Adrenal gland (tissue), 5 donors: ENCODE results near the gene QSOX1.

Experiments
- POLR2A ChIP-seq, 2 donors: fragments of 450-650 bp; IDR thresholded peaks; one replicate each; pipeline ENCODE4 v1.6.1; 2017; ENCODE audit warnings: antibody characterized with exemption in 2 of 2, mild to moderate bottlenecking in 2 of 2, moderate library complexity in 1 of 2
- TF ChIP-seq, protein P1 (sequence below), 6 experiments: fragments of 450-650 bp in 4 of 6; fragments of 200-600 bp in 2 of 6; sonication (generic) in 1 of 6; IDR thresholded peaks; 1 replicate in 5 of 6; 2 replicates in 1 of 6; pipeline versions ENCODE4 v1.5.1 to v1.8.0; 2016 to 2021; ENCODE audit warnings: antibody characterized with exemption in 6 of 6, mild to moderate bottlenecking in 2 of 6, moderate library complexity in 1 of 6
- donor health status: DM: no; HTN: no; CAD: no.

DNA sequence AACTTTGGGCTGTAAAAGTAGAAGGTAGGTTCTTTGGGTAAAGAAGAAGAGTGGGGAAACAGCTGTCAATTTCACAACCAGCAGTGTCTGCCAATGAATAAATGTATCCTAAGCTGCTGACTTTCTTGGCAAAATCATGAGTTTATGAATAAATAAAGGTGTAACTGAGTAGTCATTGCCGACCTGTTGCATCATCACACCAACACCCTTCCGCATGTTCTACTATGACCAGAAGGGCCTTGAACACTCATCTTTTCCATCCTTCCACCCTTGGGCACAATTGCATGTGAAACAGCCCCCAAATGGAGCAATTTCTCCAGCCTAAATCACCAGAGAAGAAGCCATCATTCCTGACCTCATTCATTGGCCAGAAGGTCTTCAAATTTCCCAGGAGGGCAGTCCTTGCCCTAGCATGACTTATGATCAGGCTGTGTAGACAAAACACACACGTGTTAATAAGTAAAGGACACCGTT is 31.2 kb upstream of the QSOX1 start:
- TF ChIP-seq POLR2A (IDR thresholded peaks at IDR 0.05) = no peak
- TF ChIP-seq, protein P1, sequence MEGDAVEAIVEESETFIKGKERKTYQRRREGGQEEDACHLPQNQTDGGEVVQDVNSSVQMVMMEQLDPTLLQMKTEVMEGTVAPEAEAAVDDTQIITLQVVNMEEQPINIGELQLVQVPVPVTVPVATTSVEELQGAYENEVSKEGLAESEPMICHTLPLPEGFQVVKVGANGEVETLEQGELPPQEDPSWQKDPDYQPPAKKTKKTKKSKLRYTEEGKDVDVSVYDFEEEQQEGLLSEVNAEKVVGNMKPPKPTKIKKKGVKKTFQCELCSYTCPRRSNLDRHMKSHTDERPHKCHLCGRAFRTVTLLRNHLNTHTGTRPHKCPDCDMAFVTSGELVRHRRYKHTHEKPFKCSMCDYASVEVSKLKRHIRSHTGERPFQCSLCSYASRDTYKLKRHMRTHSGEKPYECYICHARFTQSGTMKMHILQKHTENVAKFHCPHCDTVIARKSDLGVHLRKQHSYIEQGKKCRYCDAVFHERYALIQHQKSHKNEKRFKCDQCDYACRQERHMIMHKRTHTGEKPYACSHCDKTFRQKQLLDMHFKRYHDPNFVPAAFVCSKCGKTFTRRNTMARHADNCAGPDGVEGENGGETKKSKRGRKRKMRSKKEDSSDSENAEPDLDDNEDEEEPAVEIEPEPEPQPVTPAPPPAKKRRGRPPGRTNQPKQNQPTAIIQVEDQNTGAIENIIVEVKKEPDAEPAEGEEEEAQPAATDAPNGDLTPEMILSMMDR (IDR thresholded peaks at IDR 0.05) = no peak
